NCI-H1930 (cell line): ENCODE measurements around the gene RFX8.

Experiments used
- DNase-seq, 2 experiments: peaks; one replicate each; lab custom pipeline; 2025; lab: John Stamatoyannopoulos, UW

RFX8 gene

DNA sequence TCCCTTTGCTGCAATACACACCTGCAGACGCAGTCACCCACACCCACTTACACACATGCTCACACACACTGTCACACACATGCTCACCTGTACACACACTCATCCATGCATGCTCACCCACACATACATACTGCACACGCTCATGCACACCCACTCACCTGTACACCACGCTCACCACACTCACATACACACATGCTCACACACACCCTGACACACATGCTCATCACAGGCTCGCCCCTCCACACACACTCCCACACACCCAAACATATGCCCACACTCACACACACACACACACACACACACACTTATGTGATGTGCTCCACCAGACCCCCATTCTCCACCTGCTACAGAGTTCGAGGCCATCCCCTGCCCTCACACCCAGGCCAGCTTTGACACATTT is 64.8 kb downstream of the RFX8 start:
- DNase-seq = no peak

DNA sequence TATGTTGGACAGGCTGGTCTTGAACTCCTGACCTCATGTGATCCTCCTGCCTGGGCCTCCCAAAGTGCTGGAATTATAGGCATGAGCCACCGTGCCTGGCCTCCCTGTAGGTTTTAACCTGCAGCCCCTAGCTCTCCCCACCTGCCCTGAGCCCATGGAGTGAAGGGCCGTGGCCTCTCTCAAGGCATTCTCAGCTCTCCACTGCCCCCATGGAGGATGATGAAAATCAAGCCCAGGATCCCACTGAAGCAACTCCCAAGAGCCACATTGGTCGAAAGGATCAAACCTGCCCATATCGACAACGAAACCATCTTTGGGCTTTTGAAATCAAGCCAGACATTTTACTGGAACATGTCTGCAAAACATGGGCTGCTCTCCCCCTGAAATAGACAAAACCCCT is 65.2 kb downstream of the RFX8 start:
- DNase-seq = no peak

DNA sequence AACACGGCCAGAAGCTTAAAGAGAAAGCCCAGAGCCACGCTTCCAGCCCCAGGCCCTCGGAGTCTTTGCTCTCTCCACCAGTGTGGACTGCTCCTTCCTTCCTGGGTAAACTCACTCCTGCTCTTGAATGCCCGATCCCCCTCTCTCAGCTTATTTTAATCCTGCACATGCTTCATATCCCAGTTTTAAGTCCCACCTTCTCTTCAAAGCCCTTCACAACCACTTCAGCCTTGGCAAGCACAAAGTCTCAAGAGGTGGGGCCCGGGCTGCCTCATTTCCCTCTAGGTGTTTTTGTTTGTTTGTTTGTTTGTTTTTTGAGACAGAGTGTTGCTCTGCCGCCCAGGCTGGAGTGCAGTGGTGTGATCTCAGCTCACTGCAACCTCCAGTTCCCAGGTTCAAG is 66.0 kb downstream of the RFX8 start:
- DNase-seq = no peak

DNA sequence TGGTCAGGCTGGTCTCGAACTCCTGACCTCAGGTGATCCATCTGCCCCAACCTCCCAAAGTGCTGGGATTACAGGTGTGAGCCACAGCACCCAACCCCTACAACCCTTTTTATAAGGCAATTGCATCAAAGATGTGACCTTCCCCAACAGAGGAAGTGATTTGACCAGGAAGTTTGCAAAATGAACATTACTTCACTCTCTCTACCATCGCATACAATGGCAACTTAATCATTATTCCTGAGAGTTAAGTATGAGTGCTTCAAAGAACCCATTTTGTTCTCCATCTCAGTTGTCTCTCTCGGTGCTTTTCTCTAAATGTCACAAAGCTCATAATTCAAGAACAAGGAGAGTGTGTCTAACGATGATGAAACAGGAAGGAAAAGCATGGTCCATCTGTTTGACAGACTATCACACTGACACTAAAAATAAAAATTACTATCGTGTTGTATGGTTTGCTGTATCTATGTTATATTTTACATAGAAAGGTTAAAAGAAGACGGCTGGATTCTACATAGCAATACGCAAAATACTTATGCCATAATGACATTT is 69.5 kb downstream of the RFX8 start:
- no peak for DNase-seq

DNA sequence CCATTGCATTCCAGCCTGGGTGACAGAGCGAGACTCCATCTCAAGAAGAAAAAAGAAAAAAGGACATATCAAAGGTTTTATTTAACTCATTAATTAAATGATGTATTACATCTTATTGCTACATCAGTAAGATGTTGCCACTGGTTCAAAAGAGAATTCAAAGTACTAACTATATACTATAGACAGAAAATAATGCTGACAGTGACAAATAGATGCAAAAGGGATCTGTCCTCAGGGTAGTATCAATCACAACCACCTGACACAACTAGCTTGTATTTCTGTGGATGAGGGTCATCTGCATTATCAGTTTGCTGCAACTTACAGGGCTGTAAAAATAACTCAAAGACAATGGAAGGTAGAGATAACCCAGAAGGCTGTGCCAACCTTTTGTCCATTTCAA is 71.2 kb downstream of the RFX8 start:
- DNase-seq = no peak

DNA sequence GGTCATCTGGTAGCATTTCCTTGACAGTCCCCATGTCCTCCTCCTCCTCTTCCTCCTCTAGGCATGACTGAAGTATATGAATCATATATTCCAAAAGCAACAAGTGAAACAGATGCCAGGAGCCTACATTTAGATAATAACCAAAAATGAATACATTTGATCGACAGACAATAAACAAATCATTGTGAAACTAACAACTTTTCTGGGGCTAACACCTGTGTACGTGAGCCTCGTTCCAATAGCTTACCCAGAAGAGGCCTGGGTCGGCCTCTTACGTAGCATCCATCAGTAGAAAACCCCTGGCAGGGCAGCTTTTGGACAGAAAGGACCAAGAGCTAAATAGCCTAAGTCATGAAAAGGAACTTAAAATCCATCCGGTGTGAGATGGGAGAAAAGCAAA is 72.3 kb downstream of the RFX8 start:
- DNase-seq = no peak

DNA sequence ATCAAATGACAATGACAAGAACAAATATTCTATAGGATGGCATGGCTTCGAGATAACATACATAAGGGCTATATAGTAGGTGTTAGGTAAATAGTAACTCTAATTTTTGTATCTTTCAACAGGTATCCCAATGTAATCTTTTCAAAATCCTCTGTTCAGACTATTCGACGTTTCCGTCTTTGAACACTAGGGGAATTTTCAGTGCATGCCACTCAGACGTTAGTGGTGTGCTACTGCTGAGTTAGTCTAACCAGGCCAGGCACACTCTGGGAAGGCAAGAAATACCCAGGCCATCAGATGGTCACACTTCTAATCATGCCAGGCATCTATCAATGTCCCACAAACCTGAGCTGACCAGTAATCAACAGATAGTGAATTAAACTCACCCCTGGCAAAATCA is 73.0 kb downstream of the RFX8 start:
- no peak for DNase-seq

DNA sequence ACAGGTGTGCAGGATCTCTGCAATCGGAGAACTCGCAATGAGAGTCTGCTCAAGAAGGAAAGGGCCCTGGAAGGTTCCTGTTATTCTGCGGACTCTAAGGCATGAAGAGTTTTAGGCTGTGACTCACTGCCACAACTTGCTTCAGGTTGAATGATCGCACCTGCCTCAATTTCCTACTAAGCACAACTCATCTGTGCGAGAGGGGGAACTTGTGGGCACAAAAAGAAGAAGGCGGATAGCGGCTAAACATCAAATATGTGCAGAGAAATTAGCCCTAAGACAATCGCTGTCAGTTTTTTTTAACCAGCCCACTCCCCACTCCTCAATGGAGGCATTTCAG is 73.6 kb downstream of the RFX8 start:
- DNase-seq = no peak

DNA sequence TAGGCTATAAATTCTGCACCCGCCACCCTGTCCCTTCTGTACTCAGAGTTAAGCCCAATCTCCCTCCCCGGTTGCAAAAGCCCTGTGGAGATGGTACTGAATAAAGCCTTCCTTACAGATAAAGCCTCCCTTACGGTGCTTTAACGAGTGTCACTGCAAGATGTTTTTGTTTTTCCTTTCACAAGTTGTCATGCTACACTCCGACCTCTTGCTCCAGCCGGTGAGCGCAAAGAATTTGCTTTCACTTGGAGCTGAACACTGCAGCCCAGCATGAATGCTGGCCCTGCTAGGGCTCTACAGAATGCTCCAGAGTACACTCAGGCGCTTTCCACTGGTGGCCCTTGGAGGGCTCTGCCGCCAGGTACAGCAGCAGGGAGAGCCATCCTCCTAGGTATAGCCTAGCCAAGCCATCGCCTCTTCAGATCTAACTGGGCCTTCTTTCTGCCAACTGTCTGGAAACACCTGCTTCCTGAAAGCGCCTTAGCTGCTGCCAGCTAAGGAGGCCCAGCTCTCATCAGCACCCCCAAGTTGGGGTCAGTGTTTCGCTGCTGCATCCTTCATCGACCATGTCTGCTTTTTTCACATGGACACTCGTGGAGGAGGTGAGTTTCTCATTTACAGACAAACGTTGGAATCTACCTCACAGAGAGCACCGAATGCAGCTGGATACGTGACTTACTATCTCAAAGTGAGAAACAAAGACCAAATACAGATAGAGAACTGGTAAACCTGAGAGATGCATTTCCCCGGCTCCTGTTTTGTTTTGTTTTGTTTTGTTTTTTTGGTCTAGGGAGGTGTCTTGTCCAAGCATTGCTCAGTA is 74.2 kb downstream of the RFX8 start:
- no peak for DNase-seq

DNA sequence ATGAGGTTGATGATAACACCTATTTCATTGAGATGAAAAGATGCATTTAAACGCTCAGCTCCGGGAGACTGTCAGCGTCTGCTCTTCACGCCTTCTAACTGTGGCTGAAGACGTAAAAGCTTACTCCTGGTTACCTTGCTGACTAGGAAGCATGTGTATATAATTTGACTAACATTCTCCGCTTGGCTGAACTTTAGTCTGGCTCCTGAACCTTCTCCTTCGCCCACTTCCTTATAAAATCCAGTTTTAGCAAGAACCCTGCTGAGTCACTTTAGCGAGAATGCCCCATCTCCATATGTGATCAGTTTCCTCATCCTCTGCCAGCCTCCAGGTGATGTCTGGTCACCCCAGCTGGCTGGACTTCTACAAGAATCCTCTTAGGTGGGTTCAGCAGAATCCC is 74.9 kb downstream of the RFX8 start:
- no peak for DNase-seq

DNA sequence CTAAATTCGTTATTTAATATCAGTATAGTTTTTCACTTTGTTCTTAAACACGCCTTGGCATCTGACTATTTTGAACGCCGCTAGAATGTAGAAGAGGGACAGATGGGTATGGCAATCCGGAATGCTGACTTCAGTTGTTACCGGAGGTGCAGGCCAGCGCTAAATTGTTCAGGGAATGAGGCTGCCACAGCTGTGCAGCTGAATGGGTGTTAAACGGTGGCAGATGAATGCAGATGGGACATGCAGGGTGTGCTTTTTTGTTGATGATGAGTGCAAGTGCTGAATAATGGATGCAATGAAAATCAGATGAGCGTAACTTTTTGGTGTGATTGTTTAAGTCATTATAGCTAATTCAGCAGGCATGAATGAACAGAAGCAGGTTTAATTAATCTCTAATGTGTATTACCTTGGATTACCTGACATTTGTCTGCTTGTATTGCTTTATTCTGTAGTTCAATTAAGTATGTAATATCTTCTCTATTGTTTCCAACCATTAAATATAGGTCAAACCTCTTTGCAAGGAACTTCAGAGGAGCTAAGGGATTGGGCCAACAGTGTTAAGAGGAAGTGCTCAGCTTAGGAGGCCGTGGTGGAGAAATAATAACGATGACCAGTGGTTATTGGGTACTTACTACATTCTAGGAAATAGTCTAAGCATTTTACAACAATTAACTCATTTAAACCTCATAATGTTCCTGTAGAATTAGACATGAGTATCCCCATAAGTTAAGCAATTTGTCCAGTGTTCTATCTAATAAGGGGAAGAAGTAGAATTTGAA is 75.7 kb downstream of the RFX8 start:
- no peak for DNase-seq

DNA sequence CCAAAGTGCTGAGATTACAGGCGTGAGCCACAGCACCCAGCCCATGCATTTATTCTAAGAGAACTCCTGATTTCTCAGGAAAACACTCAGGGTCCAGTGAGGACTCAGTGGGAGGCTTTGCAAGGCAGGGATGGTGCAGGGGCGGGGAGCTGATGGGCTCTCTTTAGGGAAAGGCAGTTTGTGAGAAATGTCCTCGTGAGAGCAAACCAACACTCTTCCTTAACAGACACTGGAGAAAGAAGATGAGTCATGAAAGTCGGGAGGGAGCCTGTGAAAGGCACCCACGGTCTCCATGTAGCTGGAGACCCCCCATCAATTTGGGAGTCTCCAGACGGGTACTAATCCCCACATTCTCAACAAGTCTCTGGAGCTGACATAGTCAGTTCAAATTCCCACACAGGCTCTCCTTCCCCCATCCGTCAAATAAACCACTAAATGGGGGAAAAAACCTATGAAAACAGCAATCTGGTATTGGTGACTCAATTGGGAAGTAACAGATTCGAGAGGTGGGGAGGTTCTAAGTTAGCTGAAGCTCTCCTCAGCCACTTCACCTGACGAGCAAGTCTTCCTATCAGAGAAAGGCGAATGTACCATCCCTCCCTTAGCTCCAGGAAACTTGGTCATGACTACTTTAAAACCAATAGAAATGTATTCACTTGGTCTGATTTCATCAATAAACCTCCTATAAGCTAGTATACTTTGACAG is 76.6 kb downstream of the RFX8 start:
- no peak for DNase-seq

DNA sequence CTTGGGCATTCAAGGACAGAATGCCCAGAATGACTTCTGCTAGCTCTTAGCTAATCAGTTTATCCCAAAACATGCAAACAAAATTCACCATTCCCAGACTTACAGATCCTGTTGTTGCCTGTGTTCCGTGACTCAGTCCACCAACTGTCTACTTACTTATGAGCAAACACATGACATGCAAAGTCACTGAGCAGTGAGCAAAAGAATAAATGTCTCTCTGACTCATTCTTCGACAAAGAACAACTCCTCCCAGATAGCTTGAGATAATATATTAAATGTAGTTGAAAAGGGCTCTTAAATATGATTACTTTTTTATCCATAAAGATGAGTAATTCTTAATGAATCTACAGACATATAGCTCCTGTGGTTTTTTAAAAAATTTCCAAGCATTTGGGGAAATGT is 78.6 kb downstream of the RFX8 start:
- DNase-seq = no peak

DNA sequence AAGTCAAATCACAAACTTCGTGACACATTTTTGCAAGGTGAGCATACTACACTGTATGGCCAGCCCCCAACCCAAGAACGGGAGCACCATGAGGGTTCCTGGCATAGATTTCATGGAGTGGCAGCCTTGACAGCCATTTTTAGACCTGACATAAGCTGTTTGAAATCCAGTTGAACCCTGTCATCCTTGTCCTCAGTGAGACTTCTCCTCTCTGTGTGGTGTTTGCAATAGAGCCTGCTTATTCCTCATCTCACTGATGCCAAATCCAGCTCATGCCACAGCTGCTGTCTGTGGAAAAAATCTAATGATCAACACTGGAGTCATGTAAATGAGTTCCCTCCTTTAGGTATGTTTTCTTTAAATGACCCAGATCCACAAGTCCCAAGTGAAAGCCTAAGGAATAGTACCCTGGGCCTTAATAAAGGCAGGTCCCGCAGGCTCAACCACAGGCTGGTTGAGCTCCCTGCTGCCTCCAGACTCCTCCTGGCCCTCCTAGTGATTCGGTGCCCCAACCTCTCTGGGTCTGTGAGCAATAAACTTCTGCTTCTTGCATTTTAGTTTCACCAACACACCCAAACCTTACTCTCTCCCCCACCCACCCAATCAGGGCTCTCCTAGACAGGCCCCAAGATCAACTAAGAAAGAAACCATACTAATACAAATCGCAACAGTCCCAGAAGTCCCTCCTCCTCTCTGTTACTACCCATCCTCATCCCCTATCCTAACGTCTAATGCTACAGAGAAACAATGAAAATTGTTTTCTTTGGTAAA is 79.2 kb downstream of the RFX8 start:
- no peak for DNase-seq

DNA sequence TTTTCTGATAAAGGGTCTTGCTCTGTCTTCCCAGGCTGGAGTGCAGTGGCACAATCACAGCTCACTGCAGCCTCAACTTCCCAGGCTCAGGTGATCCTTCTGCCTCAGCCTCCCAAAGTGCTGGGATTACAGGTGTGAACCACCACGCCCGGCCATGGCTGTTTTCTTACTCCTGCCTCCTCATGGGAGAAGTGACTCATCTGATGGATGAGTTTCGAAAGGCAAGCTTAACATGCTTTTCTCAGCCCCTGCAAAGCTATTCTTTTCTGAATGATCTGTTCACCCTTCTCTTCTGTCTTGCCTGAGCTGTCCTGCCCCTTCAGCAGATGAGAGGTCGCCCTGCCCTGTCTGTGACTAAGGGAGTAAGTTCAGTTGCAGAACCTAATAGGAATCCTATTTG is 86.7 kb downstream of the RFX8 start:
- DNase-seq = no peak

DNA sequence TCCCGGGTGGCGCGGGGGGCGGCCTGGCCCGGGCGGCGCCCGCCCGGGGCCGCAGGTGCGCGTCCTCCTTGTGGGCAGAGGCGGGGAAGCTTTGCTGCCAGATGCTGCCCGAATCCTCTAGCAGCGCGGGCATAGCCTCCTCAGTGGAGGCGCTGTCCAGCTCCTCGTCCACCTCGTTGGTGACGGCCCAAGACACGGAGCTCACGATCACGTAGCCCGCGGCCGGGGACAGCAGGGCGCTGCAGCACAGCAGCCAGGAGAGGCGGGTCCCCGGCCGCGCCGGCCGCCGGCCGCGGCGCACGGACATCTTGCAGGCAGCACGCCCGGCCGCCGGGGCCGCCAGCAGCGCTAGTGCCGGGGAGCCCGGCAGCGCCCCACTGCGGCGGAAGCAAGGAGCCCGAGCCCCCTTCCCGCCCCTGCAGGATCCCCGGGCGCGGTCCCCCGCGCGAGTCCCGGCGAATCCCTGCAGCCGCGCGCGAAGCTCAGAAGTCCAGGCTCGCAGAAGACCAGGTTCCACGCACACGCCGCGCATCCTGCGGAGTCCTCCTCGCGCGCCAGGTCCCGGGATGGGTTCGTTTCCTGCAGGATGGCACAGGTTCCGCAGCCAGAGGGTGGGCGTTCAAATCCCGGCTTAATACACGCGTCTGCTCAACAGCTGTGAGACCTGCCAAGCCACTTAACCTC is 87.6 kb downstream of the RFX8 start, which contains the start of gene CREG2:
Gene CREG2, minus strand, starts transcription at position 353 of the 684 bp plus-strand sequence. Its CDS starts 46 bp downstream, at position 307.
- DNase-seq = peak; percentile 65 to 78

DNA sequence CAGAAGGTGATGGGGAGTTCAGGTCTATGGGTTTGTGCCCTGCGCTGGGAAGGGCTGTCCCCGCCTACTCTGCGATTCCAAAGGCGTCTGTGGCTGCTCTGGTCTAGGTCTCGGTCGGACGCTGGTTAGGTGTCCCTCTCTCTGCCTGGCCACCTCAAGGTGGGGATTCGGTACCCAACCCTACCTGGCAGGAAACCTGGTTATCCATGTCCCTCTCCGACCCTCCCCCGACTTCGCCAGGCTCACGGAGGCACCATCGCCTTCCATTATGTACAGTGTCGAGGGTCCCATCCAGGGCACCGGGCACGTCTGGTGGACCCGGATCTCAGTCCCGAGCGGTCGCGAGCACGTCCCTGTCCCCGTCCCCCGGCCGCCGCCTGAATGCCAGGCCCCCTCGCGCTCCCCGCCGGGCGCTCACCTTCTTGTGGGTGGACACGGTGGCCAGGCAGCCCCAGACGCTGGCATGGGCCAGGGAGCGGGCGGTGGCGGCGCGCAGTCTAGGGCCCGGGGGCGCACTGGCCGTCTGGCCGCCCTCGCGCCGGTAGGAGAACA is 88.2 kb downstream of the RFX8 start:
- no peak for DNase-seq

DNA sequence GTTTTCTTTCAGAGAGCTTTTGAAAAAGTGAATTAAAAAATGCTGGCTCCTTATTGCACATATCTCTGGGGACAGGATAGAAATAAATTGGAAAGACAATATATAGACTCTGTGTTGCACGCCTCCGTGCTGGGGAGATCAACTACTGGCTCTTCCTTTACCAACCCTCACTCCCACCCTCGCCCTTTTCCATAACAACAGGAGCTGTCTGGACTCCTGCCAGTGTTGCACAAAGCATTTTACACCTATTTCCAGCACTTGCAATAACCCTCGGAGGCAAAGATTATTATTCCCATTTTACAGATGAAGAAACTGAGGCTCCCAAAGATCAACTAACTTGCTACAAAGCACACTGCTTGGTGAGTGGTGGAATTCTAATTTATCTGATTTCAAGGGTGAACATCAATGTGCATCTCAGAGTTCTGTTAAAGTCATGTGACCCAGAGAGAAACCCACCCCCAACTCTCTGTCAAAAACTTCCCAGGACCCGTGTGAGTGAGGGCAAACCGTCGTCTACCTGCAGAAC is 91.8 kb downstream of the RFX8 start:
- DNase-seq = no peak

DNA sequence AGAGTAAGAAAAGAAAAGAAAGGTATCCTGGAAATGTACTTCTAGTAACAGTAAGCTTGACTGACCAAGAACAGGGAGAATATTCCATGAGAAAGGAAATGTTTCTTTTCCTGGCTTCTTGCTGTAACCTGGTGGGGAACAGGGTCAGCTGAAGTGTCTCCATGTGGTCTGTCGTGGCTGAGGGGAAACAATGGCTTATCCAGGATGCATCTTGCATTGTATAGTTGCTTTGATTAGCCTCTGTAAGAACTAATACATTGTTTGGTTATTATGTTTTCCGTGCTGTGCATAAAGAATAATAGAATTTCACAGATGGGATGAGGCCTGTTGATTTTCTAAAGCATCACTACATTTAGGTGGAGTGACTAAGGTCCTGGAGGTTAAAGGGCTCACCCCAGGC is 92.5 kb downstream of the RFX8 start:
- DNase-seq = no peak

DNA sequence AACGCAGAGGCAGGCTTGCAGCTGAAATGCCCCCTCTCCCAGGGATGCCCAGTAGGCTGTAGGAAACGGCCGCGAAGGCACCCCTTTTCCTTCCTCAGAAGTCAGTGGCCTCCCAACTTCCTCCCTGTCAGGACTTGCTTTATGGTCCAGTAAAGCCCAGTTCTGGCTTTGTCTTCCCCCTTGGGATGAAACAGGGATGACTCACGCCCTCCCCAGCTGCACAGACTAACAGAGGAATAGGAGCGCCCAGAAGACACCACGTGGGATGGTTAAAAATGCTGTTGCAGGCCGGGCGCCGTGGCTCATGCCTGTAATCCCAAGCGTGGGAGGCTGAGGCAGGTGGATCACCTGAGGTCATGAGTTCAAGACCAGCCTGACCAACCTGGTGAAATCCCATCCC is 94.5 kb downstream of the RFX8 start:
- no peak for DNase-seq

DNA sequence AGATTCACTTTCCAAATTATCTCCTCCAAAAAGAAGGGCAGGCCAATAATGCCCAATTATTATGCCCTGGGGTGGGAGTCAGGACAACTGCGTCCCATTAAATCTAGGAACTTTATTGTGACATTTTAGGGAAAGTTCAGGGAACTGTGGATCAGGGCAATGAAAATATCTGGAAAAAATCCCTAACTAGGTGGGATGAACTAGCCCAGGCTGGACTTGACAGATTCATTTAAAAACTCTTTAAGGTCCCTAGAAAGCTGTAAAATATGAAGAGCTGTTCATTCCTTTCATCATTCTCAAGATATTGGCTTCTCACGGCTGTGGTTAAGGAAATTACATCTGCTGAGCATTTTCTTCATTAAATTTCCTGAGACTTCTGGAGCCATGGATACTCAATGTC is 95.8 kb downstream of the RFX8 start:
- DNase-seq = no peak
